ENCODE measurements around the gene POU4F1. TPM values are rescaled to one million over a fixed set of nuclear protein-coding genes. Genes with fewer than 3 reads are reported as not detected.

POU4F1 gene
- total RNA-seq, 1 donor from 2014 or later = not detected

GRCh38 chr13:78610381-78610883 lies 7.1 kb upstream of the POU4F1 start:
- Histone ChIP-seq H3K27me3 (peaks cover 35% of the 10 kb centered on the region), H3K4me1 (peaks cover 41% of the 10 kb centered on the region), H3K27ac (no peak overlapping the region), H3K36me3 (peaks cover 0 to under 1% of the 10 kb centered on the region in 2 donors), H3K9me3 (no peaks in the 10 kb centered on the region), H3K4me3 (no peak overlapping the region)
- TF ChIP-seq CTCF (IDR thresholded peaks at IDR 0.05) (no peak), POLR2A (IDR thresholded peaks at IDR 0.05) (no peak), POLR2AphosphoS5 (IDR thresholded peaks at IDR 0.05; ENCODE audit: insufficient read depth in 1 of 2, low read depth in 1 of 2) (no peak)
- intact Hi-C loops (cut with DNase I) = no loop called here
- no peak for DNase-seq (ENCODE audit: extremely low spot score in 2 of 2)

- H3K9me3 ChIP-seq = no peaks in the 10 kb centered on the region
- H3K36me3 ChIP-seq = no peaks in the 10 kb centered on the region
- peaks cover 43% of the 10 kb centered on the region for H3K27me3 ChIP-seq
- DNase-seq (ENCODE audit: extremely low spot score in 2 of 2) = no peak
- H3K4me3 ChIP-seq = peak overlapping the region; percentile 50 to 56
- intact Hi-C loops (cut with DNase I) = no loop called here
- H3K27ac ChIP-seq = no peak overlapping the region
- TF ChIP-seq POLR2A (IDR thresholded peaks at IDR 0.05) (no peak), POLR2AphosphoS5 (IDR thresholded peaks at IDR 0.05; ENCODE audit: insufficient read depth in 1 of 2, low read depth in 1 of 2) (no peak), CTCF (IDR thresholded peaks at IDR 0.05) (no peak)
- peaks cover 41% of the 10 kb centered on the region for H3K4me1 ChIP-seq
These were observed 6.3 kb upstream of the POU4F1 start for GRCh38 chr13:78609464-78610205.

GRCh38 chr13:78608688-78609463 lies 5.5 kb upstream of the POU4F1 start:
- peak overlapping the region; percentile 50 to 56 for H3K4me3 ChIP-seq
- peaks cover 43% of the 10 kb centered on the region for H3K27me3 ChIP-seq
- no peak for DNase-seq (ENCODE audit: extremely low spot score in 2 of 2)
- H3K27ac ChIP-seq = no peak overlapping the region
- intact Hi-C loops (cut with DNase I) = no loop called here
- H3K36me3 ChIP-seq = no peaks in the 10 kb centered on the region
- no peaks in the 10 kb centered on the region for H3K9me3 ChIP-seq
- TF ChIP-seq POLR2AphosphoS5 (IDR thresholded peaks at IDR 0.05; ENCODE audit: insufficient read depth in 1 of 2, low read depth in 1 of 2) = no peak
- no peak for TF ChIP-seq POLR2A (IDR thresholded peaks at IDR 0.05)
- no peak for TF ChIP-seq CTCF (IDR thresholded peaks at IDR 0.05)
- H3K4me1 ChIP-seq = peaks cover 43% of the 10 kb centered on the region

- no peak overlapping the region for H3K27ac ChIP-seq
- H3K36me3 ChIP-seq = no peaks in the 10 kb centered on the region
- H3K4me1 ChIP-seq = peaks cover 48% of the 10 kb centered on the region
- no peak for TF ChIP-seq CTCF (IDR thresholded peaks at IDR 0.05)
- no peak for TF ChIP-seq POLR2A (IDR thresholded peaks at IDR 0.05)
- no peak for TF ChIP-seq POLR2AphosphoS5 (IDR thresholded peaks at IDR 0.05; ENCODE audit: insufficient read depth in 1 of 2, low read depth in 1 of 2)
- intact Hi-C loops (cut with DNase I) = no loop called here
- H3K4me3 ChIP-seq = peak overlapping the region; percentile 50 to 56
- DNase-seq (ENCODE audit: extremely low spot score in 2 of 2) = no peak
- peaks cover 47% of the 10 kb centered on the region for H3K27me3 ChIP-seq
- no peaks in the 10 kb centered on the region for H3K9me3 ChIP-seq
These were observed 4.9 kb upstream of the POU4F1 start for GRCh38 chr13:78608252-78608687.
